Measurements from ENCODE around the gene FKBP11.
A peak's percentile ranks its signal among the peaks of the same experiment; 100 is the strongest.

Gene FKBP11

DNA sequence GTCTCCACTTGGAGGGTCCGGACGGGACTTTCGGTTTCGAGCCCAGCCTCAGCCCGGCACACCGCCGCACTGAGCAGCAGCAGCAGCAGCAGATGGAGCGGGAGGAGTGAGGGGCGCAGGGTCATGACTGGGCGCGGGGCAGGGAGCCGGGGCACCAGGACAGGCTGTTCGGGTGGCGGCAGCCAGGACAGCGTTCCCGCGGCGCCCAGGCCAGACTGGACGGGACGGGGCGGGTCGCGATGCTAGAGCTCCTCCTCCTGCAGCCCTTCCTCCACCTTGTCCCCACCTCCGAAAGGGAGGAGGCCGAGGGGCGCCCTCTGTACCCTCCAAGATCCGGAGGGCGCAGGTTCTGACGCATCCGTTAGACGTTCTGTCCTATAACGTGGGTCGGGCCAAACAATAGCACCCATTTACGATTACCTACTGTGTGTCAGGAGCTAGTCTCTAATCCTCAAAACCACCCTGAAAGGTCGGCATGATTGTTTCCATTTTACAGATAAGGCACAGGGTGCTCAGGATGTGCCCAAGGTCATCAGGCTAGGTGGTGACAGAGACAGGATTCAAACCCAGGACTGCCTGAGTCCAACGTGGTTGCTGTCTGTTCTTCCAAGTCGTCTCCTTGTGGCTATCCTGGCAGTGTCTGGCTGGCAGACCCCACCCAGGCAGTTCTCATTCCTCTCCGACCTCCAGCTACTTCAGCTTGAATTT lies at the start of gene FKBP11:
FKBP11 (minus strand) TSS at position 189 of the 708 bp plus-strand sequence; CDS start at position 125, 64 bp downstream.
- DNase-seq: no peak

- DNase-seq: no peak
Measured at GRCh38 chr12:48973941-48974673, 48.8 kb upstream of the FKBP11 start.

GRCh38 chr12:48973531-48973930 lies 48.2 kb upstream of the FKBP11 start:
- DNase-seq: no peak

DNA sequence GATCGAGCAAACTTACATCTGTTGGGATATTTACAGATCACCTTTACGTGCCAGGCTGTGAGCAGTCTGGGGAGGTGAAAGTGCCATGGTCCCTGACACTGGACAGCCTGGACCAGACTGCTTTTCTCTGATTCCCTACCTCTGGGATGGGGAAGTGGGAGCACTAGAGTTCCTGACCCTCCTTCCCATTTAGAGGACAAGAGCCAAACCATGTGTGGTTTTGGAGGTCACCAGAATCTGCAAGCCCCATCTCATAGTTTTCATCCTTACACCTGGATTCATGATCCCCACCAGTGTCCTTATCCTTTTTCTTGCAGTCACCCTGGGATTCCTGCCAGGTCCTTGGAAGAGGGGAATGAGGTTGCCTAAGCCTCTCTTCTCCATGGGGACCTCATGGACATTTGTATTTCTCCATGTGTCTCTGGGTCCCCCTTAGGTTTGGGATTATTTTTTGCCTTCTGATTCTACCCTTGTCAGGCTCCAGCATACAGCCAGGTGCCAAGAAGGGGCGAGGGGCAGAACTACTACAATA lies 47.7 kb upstream of the FKBP11 start:
- no peak for DNase-seq

DNA sequence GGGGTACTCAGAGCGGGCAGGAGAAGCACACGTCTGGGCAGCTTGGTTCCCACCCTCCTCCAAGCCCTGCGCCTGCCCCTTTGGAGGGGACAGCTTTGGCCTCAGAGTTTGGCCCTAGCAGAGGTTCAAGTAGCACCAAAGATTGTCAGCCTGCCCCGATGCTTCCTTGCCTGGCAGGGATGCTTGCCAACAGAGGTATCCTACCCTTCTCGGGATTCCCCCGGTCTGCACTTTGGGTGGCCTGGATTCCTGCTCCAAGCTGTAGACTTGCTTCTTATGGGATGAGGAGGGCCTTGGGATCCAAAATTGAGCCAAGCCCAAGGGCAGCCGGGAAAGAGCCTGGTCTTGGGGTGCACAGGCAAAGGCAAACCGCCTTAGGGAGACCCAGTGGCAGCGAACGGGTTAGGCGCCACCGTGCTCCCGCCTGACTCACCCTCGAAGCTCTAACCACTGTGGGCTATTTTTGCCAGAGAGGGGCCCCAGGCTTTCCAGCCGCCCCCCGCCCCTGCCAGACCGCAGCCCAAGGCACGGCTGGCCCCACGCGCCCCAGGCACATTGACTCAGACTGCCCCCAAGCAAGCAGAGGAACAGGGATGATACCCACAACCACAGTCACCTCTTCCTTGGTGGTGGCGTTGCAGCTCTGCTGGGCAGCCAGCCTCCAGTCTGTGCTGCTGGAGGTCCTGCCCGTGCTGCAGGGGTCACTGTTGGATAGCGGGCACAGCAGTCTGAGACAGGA lies 47.1 kb upstream of the FKBP11 start:
- no peak for DNase-seq

GRCh38 chr12:48970702-48971334 lies 45.5 kb upstream of the FKBP11 start:
- DNase-seq: no peak

GRCh38 chr12:48969833-48970701 lies 44.8 kb upstream of the FKBP11 start:
- DNase-seq: no peak

- no peak for DNase-seq
Measured at GRCh38 chr12:48969160-48969771, 44.0 kb upstream of the FKBP11 start.

DNA sequence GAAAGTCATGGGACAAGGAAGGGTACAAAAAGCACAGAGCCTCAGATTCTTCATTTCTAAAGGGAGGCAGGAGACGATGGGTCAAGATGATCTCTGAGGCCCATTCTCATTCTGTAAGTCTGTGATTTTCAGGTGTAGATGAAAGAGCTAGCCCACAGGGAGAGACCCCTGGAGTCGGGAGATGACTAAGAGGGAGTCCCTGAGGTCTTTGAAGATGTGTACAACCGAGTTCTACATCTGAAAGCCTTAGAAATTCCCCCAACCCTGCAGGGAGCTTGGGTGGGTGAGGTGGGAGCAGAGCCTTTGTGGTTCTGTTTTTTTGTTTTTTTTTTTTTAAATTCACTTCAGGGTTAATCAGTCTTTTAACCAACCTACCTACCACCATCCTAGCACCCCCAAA lies 43.2 kb upstream of the FKBP11 start:
- DNase-seq: no peak

DNA sequence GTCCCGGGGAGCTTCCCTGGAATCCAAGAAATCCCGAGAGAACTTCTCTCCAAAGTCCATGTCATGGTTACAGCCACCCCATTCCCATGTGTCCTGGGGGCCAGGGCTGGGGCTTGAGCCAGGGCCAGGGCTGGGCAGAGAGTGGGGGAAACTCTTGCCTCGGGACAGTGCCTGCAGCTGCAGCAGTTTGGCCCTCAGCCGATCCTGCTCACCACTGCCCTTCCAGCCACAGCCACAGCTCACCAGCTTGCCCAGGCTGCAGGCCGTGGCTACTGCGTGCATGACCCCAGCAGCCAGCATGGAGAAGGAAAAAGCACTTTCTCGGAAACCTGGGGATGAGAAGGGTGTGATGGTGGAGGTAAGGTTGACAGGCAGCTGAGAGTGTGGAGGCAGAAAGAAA lies 42.7 kb upstream of the FKBP11 start:
- DNase-seq: no peak

DNA sequence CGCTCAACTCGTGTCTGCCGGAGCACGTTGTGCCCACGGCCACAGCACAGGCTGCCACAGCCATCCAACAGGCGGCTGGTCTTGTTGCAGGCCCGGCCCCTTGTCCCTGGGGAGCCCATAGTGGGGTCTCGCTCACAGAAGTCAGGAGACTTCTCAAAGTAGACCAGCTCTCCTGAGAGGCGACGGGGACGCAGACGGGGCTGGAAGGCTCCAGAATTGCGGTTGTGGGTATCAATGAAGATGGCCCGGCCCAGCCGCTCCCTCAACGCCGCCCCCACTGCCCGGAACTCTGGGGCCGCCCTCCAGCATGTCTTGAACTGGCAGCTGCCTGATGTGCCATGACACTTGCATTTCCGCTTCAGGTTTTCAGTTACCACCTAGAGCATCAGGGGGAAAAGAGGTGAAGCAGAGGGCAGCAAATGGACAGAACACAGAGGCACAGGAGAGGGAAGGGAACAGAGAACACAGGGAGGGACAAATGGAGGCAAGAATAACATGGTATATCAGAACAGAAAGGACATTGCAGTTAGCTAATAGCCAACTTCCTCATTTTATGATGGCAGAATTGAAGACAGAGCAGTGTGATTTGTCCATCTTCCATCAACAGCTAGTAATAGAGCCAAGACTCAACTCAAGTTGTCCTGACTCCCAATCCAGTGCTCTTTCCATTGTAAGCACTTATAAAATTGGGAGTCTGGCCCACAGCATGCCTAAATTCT lies 41.0 kb upstream of the FKBP11 start:
- DNase-seq: no peak

- no peak for DNase-seq
Measured at GRCh38 chr12:48965298-48965838, 40.1 kb upstream of the FKBP11 start.

DNA sequence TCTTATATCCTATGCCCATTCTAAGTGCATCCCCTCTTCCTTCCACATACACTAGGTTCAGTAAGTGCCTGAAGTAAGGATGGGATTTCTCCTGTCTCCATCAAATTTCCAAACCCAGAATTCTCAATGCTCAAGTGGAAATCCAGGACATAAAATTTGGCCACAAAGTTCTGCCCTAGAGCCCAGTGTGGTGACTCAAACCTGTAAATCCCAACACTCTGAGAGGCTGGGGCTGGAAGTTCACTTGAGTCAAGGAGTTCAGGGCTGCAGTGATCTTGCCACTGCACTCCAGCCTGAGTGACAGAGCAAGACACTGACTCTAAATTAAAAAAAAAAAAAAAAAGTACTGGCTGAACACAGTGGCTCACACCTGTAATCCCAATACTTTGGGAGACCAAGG lies 36.5 kb upstream of the FKBP11 start:
- DNase-seq: no peak

DNA sequence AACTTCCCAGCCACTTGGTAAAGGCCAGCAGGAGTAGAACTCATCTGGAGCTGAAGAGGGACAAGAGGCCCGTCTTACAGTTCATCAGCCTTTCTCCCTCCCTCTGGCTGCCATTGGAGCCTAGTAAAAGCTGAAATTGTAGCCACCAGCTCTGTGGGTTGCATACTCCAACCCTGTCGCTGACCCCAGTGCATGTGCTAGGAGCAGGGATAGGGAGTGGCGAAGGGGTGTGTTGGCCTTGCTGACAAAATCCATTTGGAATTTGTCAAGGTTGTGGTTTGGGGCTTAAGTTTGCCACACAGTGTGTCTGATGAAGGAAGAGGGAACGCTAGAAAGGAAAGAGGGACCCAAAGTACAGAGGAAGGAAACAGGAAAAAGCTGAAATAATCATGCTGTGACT lies 36.0 kb upstream of the FKBP11 start:
- DNase-seq: no peak

- DNase-seq: no peak
Measured at GRCh38 chr12:48960834-48961233, 35.5 kb upstream of the FKBP11 start.

DNA sequence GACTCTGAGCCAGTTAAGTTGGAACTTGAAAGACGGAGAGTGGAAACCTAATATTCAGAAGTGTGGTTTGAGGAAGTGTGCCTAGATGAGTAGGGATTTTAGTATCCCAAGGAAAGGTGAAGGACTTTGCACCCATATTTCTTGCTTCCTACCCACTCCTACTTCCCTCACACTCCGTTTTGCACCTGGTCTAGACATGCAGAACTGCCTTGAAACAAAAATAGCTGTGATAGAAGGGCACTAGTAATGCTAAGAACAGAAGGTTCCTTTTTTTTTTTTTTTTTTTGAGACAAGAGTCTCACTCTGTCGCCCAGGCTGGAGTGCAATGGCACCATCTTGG lies 32.7 kb upstream of the FKBP11 start:
- no peak for DNase-seq

GRCh38 chr12:48957141-48958048 lies 32.1 kb upstream of the FKBP11 start, which contains the start of gene ARF3:
Gene ARF3 (minus strand): TSS chr12:48957487. CDS start chr12:48941095, 16,392 bp downstream.
- peak; percentile 90 for DNase-seq

- DNase-seq: peak; percentile 76
Measured at GRCh38 chr12:48956279-48957140, 31.2 kb upstream of the FKBP11 start.
